Medulla oblongata (tissue), 1 donor: ENCODE data around the gene CCDC149.

ENCODE experiments used
- DNase-seq: peaks from one replicate; pipeline ENCODE4 v3.0.0-alpha.2; 2015; ENCODE audit errors: extremely low spot score

Gene CCDC149

DNA sequence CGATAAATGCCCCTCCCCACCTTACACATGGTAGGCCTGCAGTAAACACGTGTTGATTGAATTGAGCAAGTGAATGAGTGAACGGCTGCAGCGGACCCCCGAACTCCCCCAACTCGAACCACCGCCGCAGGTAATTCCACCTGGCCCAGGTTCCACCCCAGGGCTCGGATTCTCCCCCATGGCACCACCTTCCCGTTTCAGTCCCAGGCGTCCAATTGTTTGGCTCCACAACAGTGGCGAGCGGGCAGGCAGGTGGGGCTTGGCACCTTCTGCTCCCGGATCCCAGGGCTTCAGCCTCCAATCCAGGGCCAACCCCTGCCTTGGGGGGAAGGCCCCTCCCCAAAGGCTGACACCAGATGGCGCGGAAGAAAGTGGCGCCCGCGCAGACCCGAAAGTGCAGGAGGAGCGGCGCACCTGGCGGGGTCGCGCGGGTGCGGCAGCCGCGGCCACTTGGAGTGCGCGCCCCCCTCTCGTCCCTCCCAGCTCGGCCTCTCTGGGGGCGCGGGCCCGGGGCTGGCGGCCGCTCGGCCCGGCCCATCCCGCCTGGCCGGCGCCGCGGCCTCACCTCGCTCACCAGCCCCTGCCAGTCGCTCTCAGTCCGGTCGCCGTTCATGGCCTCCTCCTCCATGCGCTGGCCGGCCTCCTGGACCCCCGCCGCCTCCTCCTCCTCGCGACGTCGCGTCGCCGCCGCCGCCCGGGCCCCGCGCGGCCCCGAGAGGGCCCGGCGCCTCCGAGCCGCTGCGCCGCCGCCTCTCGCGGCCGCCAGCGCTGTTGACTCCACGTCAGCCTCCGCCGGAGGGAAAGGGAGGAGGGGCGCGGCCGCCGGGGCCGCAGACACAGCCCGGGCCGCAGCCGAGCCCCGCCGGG, at the start of gene CCDC149:
Gene CCDC149, minus strand, starts transcription at position 791 of the 867 bp plus-strand sequence. Its CDS starts 178 bp downstream, at position 613.
- peak; percentile 37 for DNase-seq

DNA sequence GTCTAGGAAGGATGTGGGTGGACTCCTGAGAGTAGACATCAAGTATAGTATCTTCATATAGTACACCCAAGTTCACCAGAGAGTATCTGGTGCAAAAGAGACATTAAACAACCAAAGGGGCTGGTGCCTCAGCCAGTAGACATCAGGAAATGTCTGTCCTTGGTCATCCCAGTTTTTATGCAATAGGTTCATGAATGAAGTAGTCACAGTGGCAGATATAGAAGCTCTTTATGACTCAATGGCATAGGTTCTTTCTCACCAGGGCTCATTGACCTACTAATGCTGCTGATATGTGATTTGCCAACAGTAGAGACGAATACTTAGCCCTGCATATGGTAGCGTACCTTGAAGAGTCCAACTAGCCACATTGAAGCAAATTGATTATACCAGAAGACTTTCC, 45.0 kb upstream of the CCDC149 start:
- DNase-seq, result no peak

DNA sequence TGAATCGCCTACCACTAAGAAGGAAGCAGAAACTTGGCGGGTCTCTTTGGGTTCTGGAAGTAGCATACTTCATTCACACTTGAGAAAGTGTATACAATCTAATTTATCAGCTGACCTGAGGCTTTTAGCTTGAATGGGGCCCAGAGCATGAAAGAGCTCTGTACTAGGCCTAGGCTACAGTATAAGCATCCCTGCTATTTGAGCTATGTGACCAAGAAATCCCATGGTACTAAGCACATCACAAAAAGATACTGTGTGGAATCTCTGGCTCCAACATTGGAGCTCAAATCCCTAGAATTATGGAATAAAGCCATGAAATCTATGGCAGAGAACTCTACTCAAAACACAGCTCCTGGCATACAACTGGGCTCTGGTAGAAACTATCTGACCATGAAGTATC, 43.9 kb upstream of the CCDC149 start:
- DNase-seq, result no peak

DNA sequence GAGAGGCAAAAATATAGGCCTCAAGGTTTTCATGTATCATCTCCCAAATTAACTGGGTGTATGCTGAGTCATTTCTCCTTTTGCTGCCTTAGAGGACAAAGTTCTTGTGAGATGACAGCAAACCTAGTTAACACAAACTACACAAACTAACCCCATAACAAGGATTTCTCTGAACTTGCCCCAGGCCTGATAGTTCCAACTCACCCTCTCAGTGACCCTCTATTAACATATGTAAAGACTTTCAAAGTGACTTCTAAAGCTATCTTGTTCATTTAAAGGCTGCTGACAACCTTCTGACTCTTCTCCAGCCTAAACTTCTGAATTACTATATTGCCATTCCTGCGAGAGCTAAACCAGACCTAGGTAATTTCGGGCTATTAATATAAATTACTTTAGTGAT, 43.2 kb upstream of the CCDC149 start:
- DNase-seq, result no peak

DNA sequence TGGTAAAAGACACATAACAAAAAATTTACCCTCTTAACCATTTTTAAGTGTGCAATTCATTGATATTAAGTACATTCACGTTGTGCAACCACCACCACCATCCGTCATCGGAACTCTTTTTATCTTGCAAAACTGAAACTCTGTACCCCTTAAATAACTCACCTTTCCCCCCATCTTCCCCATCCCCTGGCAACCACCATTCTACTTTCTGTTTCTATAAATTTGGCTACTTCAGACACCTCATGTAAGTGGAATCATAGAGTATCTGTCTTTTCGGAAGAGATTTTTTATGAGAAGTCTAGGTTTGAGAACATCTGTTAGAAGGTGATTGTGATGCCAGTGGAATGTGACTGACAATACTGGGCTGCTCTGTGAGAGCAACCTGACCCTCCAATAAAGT, 39.8 kb upstream of the CCDC149 start:
- no peak for DNase-seq

DNA sequence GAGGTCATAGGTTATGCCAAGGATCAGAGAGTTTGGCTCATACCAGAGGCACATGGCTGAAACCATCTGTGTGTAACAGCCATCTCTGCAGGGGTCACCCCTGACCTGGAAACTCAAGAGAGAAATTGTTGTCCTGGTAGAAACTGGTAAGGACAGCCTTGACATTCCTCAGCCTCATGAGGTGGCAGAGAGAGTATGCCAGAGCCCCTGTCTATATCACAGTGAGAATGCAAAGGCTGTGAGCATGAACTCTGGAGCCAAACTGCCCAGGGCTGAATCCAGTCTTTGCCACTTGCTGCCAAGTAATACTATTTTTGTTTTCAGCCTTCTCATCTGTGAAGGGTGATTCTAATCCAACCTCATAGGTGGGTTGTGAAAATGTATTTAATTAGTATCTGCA, 37.1 kb upstream of the CCDC149 start:
- no peak for DNase-seq

DNA sequence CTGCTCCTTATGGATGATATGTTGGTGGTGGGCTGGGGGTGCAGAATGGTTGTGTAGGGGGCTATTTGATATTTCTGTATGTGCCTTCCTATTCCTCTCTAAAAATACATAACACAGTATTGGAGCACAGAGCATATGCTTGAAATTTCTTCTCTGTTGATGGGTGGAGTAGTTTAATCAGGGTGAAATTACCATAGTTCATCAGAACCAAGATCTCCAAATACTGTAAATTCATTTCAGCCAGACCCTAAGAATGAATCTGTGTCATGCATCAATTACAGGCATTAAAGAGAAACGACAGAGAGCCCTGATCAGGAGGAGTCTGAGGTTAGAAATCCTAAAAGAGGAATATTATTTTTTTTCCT, 25.1 kb upstream of the CCDC149 start:
- DNase-seq, result no peak

DNA sequence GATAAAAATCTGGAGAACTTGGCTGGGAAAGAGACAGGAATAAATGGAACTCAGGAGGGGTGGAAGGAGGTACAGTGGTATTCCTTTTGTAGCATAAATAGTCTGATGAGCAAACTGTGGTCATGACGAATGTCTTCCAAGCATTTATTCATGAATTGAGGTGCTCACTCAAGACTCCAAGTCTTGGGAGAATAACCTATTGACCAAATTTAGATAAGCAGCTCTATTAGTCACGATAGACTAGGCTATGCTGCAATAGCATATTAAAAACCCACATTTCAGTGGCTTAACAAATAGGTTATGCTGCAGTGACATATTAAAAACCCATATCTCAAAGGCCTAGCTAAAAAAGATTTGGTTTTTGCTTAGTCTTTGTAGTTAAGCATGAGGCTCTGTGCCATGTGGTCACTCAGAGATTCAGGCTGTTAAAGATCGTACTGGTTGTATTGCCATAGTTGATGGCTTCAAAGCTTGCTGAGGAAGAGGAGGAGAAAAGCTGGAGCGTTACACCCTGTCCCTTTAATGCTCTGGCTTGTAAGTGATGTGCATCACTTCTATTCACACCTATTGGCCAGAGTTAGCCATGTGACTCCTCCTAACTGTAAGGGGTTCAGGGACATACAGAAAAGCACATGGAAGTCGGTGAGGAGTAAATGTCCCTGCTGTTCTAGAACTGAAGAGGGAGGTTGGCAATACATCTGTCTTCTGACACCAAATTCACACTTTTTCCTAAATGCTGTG, 24.5 kb upstream of the CCDC149 start:
- no peak for DNase-seq

DNA sequence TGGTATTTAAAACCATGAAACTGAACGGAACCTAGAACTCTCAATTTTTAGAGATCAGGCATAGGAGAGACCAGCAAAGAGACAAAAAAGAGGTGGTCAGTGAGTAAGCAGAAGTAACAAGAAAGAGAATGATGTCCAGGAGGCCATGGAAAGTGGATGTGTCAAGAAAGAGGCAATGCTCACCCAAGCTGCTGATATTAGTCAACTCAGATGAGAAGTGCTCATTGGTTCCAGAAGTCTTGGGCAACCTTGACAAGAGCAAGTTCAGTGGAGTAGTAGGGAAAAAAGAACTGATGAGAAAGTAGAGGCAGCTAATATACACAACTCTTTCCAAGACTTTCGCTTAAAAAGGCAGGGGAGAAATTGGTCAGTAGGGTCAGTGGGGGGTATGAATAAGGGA, 23.0 kb upstream of the CCDC149 start:
- DNase-seq, result no peak

DNA sequence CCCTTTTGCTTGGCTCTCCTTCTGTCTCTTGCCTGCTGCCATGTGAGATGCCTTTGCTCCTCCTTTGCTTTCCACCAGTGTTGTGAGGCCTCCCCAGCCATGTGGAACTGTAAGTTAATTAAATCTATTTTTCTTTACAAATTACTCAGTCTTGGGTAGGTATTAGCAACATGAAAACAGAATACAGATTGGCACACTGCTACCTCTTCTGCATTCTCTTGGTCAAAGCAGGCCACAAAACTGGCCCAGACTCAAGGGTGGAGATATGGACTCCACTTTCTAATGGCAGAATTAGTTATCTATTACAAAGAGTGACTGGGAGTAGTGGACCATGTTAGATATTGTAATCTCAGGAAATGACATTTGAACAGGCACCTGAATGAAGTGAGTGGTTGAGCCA, 21.5 kb upstream of the CCDC149 start:
- no peak for DNase-seq

DNA sequence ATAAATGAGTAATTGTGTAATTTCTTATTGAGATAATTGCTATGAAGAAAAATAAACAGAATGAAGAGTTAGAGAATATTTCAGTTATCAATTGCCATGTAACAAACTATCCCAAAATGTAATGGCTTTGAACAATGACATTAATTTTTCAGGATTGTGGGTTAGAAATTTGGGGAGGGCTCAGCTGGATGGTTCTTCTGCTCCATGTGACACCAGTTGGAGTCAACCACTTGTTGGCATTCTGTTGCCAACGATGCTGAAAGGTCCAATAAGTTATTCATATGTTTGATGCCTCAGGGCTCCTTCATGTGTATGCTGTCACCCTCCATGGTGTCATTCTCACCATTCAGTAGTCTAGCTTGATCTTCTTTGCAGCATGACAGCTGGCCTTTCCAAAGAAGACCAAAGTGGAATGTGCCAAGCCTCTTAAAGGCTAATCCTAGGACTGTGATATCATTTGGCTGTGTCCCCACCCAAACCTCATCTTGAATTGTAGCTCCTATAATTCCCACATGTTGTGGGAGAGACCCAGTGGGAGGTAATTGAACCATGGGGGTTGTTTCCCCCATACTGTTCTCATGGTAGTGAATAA, 20.9 kb upstream of the CCDC149 start:
- DNase-seq, result no peak

DNA sequence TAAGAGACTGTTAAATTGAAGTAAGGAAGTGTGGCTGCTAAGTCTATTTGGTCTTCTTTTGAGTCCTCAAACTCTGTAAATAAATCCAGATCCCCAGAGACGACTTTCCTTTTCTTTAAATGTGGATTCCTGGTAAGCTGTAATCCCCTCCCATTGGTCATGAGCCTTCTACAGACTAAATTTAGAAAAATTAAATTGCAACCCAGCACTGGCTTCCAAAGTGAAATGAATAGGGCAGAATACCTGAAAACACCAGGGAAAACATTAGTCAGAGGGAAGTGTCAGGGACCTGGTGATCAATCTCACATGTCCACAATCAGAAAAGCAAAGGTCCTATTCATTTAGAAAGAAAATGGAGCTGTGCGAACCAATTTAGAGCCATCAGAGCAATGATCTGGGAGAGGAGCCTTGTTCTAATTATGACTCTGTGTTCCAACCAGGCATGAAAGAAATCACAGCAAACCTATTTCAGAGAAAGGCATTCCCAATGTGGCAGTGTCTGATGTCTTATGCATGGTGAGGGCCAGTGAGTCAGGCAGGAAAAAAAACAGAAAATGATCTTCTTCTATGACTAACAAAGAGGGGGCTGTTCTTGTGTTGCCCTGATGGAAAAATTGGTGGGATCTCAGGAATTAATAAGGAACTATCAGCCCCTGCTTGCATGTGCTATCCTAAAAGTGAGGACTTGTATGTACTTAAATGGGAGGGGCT, 19.8 kb upstream of the CCDC149 start:
- no peak for DNase-seq

DNA sequence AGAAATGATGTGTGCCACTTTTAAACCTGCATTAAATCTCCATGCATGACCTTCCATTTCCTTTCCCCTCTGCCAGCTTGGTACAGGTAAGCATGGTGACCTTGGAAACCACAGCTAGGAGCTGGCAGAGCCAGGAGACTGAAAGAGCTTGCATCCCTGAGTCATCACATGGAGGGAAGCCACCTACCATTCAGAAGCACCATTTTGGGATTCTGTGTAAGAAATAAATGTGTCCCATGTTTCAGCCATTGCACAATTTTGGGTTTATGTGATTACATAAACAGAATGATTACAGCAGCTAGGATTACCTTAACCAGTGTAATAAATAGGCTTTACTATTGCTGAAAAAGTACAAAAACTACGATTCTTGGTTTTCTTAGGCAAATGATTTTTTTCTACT, 17.3 kb upstream of the CCDC149 start:
- DNase-seq, result no peak

DNA sequence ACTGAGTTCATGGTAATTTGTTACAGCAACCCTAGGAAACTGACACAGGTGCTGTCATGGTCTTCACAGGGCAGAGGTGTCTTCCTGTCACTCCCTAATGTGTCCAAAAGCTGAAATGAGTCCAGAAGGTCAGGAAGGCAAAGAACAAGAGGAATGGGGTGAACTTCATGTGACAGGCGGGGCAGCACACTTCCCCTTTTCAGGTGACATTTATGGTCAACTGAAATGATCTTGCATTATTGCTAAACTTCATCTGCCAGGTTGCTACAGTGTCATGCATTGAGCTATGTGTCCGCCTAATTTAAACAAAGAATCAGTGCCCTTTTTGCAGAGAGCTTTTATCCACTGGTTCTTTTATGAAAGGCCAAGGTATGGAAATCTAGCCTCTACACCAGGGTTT, 15.9 kb upstream of the CCDC149 start:
- DNase-seq, result no peak

DNA sequence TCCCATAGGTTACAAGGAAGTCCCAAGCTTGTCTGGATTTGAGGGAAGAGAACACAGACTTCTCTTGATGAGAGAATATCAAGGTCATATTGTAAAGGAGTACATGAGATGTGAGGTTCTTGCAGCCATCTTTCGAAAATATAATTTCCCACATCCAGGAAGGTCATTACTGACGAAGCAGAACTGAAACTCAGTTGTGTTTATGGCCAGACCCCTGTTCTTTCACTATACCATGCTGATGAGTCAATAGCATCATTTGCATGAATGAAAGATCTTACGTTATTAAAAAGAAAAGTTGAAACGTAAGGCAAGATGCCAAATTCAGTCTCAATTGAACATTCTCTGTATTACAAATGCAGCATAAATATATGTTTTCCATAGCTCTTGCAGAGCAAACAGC, 14.2 kb upstream of the CCDC149 start:
- no peak for DNase-seq

DNA sequence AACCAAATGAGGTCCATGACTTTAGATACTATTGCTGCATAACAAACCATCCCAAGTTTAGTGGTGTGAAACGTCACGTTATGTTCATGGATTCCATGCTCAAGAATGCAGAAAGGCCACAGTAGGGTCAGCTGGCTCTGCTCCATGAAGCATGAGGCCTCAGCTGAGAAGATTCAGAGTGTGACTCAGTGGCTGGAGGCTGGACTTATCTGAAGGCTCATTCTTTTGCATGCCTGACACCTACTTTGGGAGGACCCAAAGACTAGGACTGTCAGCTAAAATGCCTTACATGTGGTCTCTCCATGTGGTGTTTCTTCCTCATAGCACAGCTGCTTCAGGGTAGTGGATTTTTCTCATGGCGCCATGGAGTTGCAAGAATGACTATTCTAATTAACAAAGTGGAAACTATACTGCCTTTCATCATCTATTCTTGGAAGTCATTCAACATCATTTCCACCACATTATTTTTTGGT, 11.5 kb upstream of the CCDC149 start:
- DNase-seq, result no peak

DNA sequence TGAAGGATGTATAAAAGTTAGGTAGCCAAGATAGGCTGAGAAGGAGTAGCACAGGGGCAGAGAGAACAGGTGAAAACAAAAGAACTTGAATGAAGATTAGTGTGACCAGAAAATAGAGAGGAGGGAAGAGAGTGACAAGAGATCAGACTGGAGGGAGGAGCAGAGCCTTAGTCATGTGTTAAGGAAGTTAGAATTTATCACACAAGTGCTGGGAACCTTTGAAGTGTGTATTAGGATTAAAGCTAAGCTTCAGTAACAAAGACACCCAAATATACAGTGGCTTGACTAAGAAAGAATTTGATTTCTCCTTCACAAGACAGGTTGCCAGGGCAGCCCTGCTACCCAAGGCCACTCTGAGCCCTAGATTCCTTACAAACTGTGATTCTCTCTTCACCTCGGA, 10.7 kb upstream of the CCDC149 start:
- DNase-seq, result no peak

DNA sequence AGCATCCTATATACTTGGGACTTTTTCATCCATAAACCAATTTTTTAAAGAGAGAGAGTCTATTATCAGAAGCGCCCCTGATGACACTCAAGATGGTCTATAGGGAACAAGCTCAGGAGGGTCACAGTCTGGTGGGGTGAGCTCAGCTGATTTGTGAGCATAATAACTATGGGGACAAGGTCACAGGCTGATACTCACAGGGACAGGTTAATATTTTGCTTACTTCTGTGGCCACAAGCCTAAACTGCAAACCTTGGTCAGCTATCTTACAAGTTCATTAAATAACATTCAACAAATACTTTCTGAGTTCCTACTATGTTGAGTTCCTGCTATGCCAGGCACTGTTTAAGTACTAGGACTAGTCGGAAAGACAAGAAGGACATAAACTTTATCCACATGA, 10.2 kb upstream of the CCDC149 start:
- DNase-seq, result no peak

DNA sequence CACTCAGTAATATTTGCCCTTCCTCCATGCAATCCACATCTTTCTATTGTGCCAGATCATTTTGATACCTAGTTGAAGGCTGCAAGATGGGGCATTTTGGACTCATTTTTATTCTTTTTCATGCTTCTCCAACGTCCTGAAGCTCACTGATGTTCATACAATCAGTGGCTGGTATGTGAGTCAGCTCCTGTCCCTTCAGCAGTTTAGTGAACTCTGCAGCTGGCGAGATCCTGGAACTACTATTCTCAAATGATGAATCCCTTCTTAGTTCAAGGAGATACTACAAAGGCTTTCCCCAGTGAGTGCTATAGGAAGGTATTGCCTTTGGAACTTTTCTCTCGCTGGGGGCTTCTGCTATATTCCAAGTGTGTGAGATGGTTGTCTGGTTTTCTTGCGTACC, 9.6 kb upstream of the CCDC149 start:
- DNase-seq, result no peak

DNA sequence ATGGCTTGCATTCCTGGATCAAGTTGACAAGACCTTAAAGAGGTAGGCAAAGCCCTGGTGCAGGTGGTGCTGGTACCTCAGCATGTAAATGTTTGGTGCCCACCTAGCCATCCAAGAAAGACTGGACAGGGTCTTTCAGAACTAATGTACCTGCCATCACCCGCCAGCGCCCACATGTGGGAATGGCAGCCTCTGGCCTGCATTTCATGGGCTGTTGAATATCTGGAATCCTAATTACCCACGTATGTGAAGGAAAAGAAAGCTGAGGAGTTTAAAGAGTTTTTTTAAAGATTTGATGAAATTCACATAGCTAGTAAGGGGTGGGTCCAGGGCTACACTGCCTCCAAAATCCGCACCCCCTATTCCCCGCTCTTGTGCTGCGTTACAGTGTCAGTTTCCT, 8.6 kb upstream of the CCDC149 start:
- no peak for DNase-seq

DNA sequence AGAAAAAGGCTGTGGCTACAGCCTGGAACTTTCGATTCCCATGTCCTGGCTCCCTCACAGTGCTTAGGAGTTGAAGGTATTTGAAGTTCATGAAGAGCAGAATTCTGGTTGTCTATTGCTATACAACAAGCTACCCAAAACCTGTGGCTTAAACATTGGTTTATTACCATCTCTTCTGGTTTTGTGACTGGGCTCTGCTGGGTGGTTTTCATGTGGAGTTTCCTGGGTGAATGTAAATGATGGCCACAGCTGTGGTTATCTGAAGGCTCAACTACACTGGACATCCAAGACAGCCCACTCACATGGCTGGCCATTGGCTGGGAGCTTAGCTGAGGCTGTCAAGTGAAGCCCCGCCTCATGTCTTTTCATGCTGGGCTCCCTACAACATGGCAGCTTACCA, 7.2 kb upstream of the CCDC149 start:
- no peak for DNase-seq
